ENCODE results near the gene GRK5. TPM values are rescaled to one million over a fixed set of nuclear protein-coding genes. Genes with fewer than 3 reads are reported as not detected.

Gene GRK5
- total RNA-seq, 1 experiment from 2014 or later: 1.2 TPM

DNA sequence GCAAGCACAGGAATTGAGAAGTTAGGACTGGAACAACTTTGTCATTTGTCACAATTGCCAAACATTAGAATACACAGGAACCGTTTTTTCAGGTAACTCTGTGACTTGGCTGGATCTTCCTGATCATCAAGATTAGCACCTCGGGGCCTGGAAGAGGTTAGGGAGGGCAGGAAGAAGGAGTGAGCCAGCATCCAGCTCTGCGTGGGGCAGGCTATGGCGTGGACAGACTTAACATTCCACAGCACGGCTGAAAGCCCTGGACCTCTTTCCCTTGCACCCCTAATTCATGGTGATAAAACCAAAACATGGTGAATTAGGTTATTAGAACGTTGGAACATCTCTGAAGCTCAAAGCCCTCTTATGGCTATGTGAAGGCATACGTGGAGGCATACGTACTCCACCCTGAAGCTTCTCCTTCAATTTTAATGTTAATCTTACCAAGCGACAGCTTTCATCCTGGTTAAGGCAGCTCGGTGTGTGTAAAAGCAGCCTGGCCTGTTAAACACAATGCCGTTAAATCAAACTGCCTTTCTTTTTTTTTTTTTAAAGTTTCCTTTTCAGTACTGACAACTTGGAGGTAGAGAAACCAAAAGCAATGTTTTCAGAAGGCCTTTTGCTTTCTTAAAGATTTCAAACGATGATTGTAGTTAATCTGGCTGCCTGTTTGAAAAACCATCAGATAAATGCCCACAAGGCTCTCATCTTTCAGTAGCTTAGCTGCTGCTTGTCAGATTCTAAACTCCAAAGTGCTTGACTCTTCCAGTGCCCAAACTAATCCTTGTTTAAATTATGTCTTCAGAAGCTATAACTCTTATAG lies 4.5 kb downstream of the GRK5 start:
- H3K4me3 Mint-ChIP-seq: 0 out of 5 replicates have a peak overlapping the region, but pooled peaks of 1 of the 2 experiments have one; percentile 7

More for the DNA sequence above, 4.5 kb downstream of the GRK5 start:
- H3K9me3 Mint-ChIP-seq: no peaks in the 10 kb centered on the region; a peak in 1 of 5 replicates
- no peak overlapping the region for H2BK12ac ChIP-seq (ENCODE audit: insufficient read length, low read depth, low read length)
- no peak overlapping the region for H3K14ac ChIP-seq (ENCODE audit: insufficient read depth, low read length)
- no peak overlapping the region for H3K23ac ChIP-seq (ENCODE audit: insufficient read length, low read depth, low read length)
- H3K4me1 ChIP-seq (ENCODE audit: insufficient read depth, low read length): no peaks in the 10 kb centered on the region
- H3K79me2 ChIP-seq (ENCODE audit: insufficient read depth, low read length): no peaks in the 10 kb centered on the region
- H4K8ac ChIP-seq (replicated peaks; ENCODE audit: insufficient read length, low read depth, low read length): no peak overlapping the region
- WGBS (ENCODE audit: extremely low coverage, insufficient read length, low lambda C conversion rate): no CpG with 5 or more reads among the region's 12 CpGs
- no peak overlapping the region for H2AFZ ChIP-seq (ENCODE audit: low read length)
- H4K20me1 ChIP-seq (ENCODE audit: control insufficient read depth, insufficient read depth, insufficient read length): no peaks in the 10 kb centered on the region
- no peak overlapping the region for H2BK120ac ChIP-seq (ENCODE audit: low read depth, low read length, poor library complexity, severe bottlenecking)
- no peak overlapping the region for H2BK5ac ChIP-seq (ENCODE audit: insufficient read length, low read length)
- H3K56ac ChIP-seq (ENCODE audit: insufficient read length, low read depth, low read length): no peak overlapping the region
- no peak overlapping the region for H2BK20ac ChIP-seq (ENCODE audit: low read depth, low read length, poor library complexity, severe bottlenecking)
- H3K36me3 Mint-ChIP-seq (ENCODE audit: insufficient read depth in 1 of 3, low read depth in 3 of 3): no peaks in the 10 kb centered on the region
- peaks cover 12% of the 10 kb centered on the region; the same call in 1 of the 2 replicates for H3K27me3 ChIP-seq (ENCODE audit: insufficient read depth, low read length)
- H2AK5ac ChIP-seq (ENCODE audit: insufficient read length, low read length): no peak overlapping the region
- no peaks in the 10 kb centered on the region for H3K79me1 ChIP-seq (ENCODE audit: insufficient read depth, low read depth, low read length, poor library complexity, severe bottlenecking)
- H3K27ac ChIP-seq (ENCODE audit: insufficient read length, low read depth, low read length): no peak overlapping the region
- no peak for TF ChIP-seq CTCF (conservative IDR thresholded peaks at IDR 0.05)
- H3K18ac ChIP-seq (ENCODE audit: insufficient read length, low read depth, low read length): no peak overlapping the region
- no peak for DNase-seq
- H3K4me2 ChIP-seq (ENCODE audit: insufficient read depth, insufficient read length, low read length): no peak overlapping the region
- H4K91ac ChIP-seq (ENCODE audit: insufficient read length, low read depth, low read length): no peak overlapping the region
- no peak overlapping the region for H2BK15ac ChIP-seq (ENCODE audit: low read depth, low read length)
- no peaks in the 10 kb centered on the region for H3K9me3 ChIP-seq (ENCODE audit: control insufficient read depth, low read depth, low read length)
- no peak overlapping the region for H3K4ac ChIP-seq (ENCODE audit: low read depth, low read length)
- peaks cover 34 to 35% of the 10 kb centered on the region in 2 experiments for H3K4me1 Mint-ChIP-seq
- peaks cover 6% of the 10 kb centered on the region for H3K23me2 ChIP-seq (ENCODE audit: insufficient read length, low read depth, low read length, poor library complexity, severe bottlenecking)
- no peak overlapping the region for H3K9ac ChIP-seq (ENCODE audit: extremely low read depth, insufficient read length, low read length)
- H3K27me3 Mint-ChIP-seq (ENCODE audit: low read depth): peaks cover 23% of the 10 kb centered on the region
- no peak overlapping the region for H3K27ac Mint-ChIP-seq
- H4K5ac ChIP-seq (ENCODE audit: insufficient read length, low read depth, low read length): no peak overlapping the region
- no peak overlapping the region for H3T11ph ChIP-seq (ENCODE audit: low read length)

Data from H9 (cell line).